ENCODE data around the gene STAC2.
A peak's percentile ranks its signal among the peaks of the same experiment; 100 is the strongest.

GRCh38 chr17:39164675-39165143, 61.0 kb downstream of the STAC2 start:
- peak; percentile 28 for TF ChIP-seq POLR2AphosphoS5 (IDR thresholded peaks at IDR 0.05; ENCODE audit: insufficient read depth in 1 of 2, low read depth in 1 of 2)
- TF ChIP-seq, protein P1, sequence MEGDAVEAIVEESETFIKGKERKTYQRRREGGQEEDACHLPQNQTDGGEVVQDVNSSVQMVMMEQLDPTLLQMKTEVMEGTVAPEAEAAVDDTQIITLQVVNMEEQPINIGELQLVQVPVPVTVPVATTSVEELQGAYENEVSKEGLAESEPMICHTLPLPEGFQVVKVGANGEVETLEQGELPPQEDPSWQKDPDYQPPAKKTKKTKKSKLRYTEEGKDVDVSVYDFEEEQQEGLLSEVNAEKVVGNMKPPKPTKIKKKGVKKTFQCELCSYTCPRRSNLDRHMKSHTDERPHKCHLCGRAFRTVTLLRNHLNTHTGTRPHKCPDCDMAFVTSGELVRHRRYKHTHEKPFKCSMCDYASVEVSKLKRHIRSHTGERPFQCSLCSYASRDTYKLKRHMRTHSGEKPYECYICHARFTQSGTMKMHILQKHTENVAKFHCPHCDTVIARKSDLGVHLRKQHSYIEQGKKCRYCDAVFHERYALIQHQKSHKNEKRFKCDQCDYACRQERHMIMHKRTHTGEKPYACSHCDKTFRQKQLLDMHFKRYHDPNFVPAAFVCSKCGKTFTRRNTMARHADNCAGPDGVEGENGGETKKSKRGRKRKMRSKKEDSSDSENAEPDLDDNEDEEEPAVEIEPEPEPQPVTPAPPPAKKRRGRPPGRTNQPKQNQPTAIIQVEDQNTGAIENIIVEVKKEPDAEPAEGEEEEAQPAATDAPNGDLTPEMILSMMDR (IDR thresholded peaks at IDR 0.05), result peak; percentile 48 to 78 (median 69)
- no peak for TF ChIP-seq POLR2A (IDR thresholded peaks at IDR 0.05)

Data from vagina (tissue), 2 donors.